ENCODE results near the gene MYG1. TPM values are rescaled to one million over a fixed set of nuclear protein-coding genes. Genes with fewer than 3 reads are reported as not detected.
A peak's percentile ranks its signal among the peaks of the same experiment; 100 is the strongest.

The MYG1 gene
- total RNA-seq, 1 experiment from 2014 or later, result 104 TPM

DNA sequence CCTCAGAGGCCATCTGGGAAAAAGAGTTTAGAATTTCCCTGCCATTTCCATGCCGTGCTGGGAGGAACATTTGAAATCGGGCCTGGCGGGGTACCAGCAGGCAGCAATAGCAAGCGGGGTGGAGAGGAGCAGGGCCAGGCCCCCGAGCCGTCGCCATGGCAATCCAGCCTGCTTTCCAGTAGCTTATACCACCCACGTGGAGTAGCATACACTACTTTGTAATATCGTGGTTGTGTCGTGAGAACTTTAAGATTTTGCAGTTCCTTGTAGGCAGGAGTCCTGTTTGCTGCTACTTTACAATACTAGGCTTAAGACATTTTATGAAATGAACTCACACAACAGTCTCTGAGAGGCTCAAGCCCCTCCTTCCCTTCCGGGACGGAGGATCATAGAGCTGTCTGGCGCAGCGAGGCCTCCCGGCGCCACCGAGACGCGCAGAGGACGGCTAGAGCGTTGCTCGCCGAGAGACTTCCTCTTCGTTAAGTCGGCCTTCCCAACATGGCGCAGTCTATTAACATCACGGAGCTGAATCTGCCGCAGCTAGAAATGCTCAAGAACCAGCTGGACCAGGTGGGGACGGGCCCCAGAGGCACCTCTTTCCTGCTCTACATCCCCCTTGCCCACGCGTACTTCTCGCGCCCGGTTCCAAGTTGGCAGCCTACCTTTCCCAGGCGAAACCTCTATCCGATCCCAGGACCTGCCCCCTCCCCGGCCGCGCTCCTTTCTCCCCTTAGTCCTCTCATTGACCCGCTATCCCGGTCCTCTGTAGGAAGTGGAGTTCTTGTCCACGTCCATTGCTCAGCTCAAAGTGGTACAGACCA, 4.2 kb upstream of the MYG1 start, which contains the start of gene PFDN5:
TSS of gene PFDN5 (plus strand) at position 473 of the 821 bp plus-strand sequence. CDS start at position 499, 26 bp downstream.
- RAD21 ChIA-PET (ENCODE audit: low non-redundant PET in 1 of 2, low total read pairs in 2 of 2, uncharacterized antibody in 2 of 2, unreplicated experiment in 2 of 2), result interaction anchor here in 1 of 2 experiments (0.7 kb wide), 1 partner anchor 82 kb away, joined by 3 read pairs; no protein-coding TSS in a partner anchor
- H3K36me3 ChIP-seq (ENCODE audit: control insufficient read depth in 1 of 2, insufficient read depth in 2 of 2, low read length in 2 of 2), result peaks cover 23 to 28% of the 10 kb centered on the region in 2 experiments
- no peaks in the 10 kb centered on the region for H3K9me2 ChIP-seq (ENCODE audit: insufficient read depth)
- H3K9ac ChIP-seq (ENCODE audit: low read length), result peak within 1 kb of the TSS; percentile 98
- H3K4me2 ChIP-seq (ENCODE audit: low read length), result peak within 1 kb of the TSS; percentile 88
- H3K9me3 ChIP-seq (ENCODE audit: control insufficient read depth in 1 of 2, insufficient read depth in 1 of 2, low read depth in 1 of 2, low read length in 2 of 2), result no peaks in the 10 kb centered on the region
- POLR2A ChIA-PET, result interaction anchor here (0.9 to 2.3 kb wide), 5 partner anchors 26 to 216 kb away, joined by 3 to 13 read pairs (median 4); partner anchors contain the start of genes AAAS, CSAD, SPRYD3 and ZNF740
- intact Hi-C loops (cut with micrococcal nuclease), result no loop called here
- ATAC-seq (peak; percentile 84), DNase-seq (ENCODE audit: low read depth, low spot score) (peak; percentile 82)
- H3K27me3 ChIP-seq (ENCODE audit: insufficient read depth, low read length), result no peaks in the 10 kb centered on the region
- peak within 1 kb of the TSS; percentile 37 for H2AFZ ChIP-seq (ENCODE audit: low read depth, low read length, poor library complexity, severe bottlenecking)
- H3K4me3 ChIP-seq (replicated peaks in 1 of 2; ENCODE audit: low read depth in 1 of 2, low read length in 2 of 2), result peak within 1 kb of the TSS; percentile 88 to 100
- H4K20me1 ChIP-seq (ENCODE audit: insufficient read depth), result no peaks in the 10 kb centered on the region
- peak; percentile 96 for TF ChIP-seq YY1 (IDR thresholded peaks at IDR 0.05; ENCODE audit: extremely low read depth, insufficient replicate concordance, low read depth, low read length)
- no peak for TF ChIP-seq SRF (IDR thresholded peaks at IDR 0.05; ENCODE audit: low read depth)
- TF ChIP-seq REST (IDR thresholded peaks at IDR 0.05; ENCODE audit: low read depth), result no peak
- TF ChIP-seq EGR1 (IDR thresholded peaks at IDR 0.05; ENCODE audit: low read depth), result no peak; the same call in 1 of the 2 replicates
- TF ChIP-seq FOSL1 (IDR thresholded peaks at IDR 0.05; ENCODE audit: low read depth), result no peak
- TF ChIP-seq SIN3A (IDR thresholded peaks at IDR 0.05; ENCODE audit: low read depth), result peak; percentile 81
- TF ChIP-seq ELF1 (IDR thresholded peaks at IDR 0.05; ENCODE audit: borderline replicate concordance, low read depth), result no peak; the same call in 1 of the 2 replicates
- TF ChIP-seq ZBTB33 (IDR thresholded peaks at IDR 0.05; ENCODE audit: extremely low read depth, insufficient replicate concordance, low read length), result no peak
- TF ChIP-seq POLR2A (IDR thresholded peaks at IDR 0.05; ENCODE audit: borderline replicate concordance, extremely low read depth, insufficient read depth, insufficient read length), result peak; percentile 88
- TF ChIP-seq, protein P1, sequence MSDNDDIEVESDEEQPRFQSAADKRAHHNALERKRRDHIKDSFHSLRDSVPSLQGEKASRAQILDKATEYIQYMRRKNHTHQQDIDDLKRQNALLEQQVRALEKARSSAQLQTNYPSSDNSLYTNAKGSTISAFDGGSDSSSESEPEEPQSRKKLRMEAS (IDR thresholded peaks at IDR 0.05), result peak; percentile 68; the same call in 1 of the 2 replicates
- peak; percentile 39; the same call in 1 of the 2 replicates for TF ChIP-seq ZFX (IDR thresholded peaks at IDR 0.05)
- TF ChIP-seq, protein P2, sequence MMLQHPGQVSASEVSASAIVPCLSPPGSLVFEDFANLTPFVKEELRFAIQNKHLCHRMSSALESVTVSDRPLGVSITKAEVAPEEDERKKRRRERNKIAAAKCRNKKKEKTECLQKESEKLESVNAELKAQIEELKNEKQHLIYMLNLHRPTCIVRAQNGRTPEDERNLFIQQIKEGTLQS (IDR thresholded peaks at IDR 0.05), result no peak
- peak; percentile 89 for TF ChIP-seq POLR2AphosphoS5 (IDR thresholded peaks at IDR 0.05; ENCODE audit: low read depth, low read length)
- no peak for TF ChIP-seq TCF7L2 (IDR thresholded peaks at IDR 0.05; ENCODE audit: borderline replicate concordance, extremely low read depth, insufficient read depth, insufficient read length)
- peak; percentile 29; the same call in 1 of the 2 replicates for TF ChIP-seq SP1 (IDR thresholded peaks at IDR 0.05; ENCODE audit: low read depth)
- H3K27ac ChIP-seq (ENCODE audit: low read depth, low read length), result peak within 1 kb of the TSS; percentile 74
- CTCF ChIA-PET, result interaction anchor here (0.5 to 1.7 kb wide), 9 partner anchors 16 to 737 kb away, joined by 3 to 13 read pairs (median 4); partner anchors contain the start of gene AAAS
- no TSS peak for BruUV-seq (replicated peaks)
- peaks cover 38% of the 10 kb centered on the region for H3K79me2 ChIP-seq (ENCODE audit: insufficient read depth, low read length)
- H3K4me1 ChIP-seq (ENCODE audit: control insufficient read depth in 1 of 2, insufficient read depth in 2 of 2, low read length in 2 of 2), result peaks cover 21 to 41% of the 10 kb centered on the region in 2 experiments
